Neutrophil (primary cell): Measurements from ENCODE around the gene CDC16.

Experiments used
- H3K27ac ChIP-seq: fragments of 200-600 bp; sonication (generic); 2 replicates; pipeline ENCODE4 v1.5.1; 2016; ENCODE audit warnings: mild to moderate bottlenecking, moderate library complexity
- H3K27me3 ChIP-seq: fragments of 200-600 bp; sonication (generic); 2 replicates; pipeline ENCODE4 v1.6.0; 2016; ENCODE audit warnings: mild to moderate bottlenecking
- H3K36me3 ChIP-seq: fragments of 200-600 bp; sonication (generic); 2 replicates; pipeline ENCODE4 v1.5.1; 2017
- H3K4me1 ChIP-seq, 2 experiments: fragments of 200-600 bp in 1 of 2; sonication (generic) in 1 of 2; 1 replicate in 1 of 2; 2 replicates in 1 of 2; pipeline versions ENCODE4 v1.5.1 to v1.6.1; 2013 to 2016; ENCODE audit warnings: low read depth in 1 of 2, low read length in 1 of 2, mild to moderate bottlenecking in 1 of 2, moderate library complexity in 1 of 2; ENCODE audit not compliant: control insufficient read depth in 1 of 2, insufficient read depth in 1 of 2
- H3K4me3 ChIP-seq, 2 experiments: fragments of 200-600 bp in 1 of 2; sonication (generic) in 1 of 2; 1 replicate in 1 of 2; 2 replicates in 1 of 2; pipeline ENCODE4 v1.5.1; 2013 to 2016; ENCODE audit warnings: low read depth in 1 of 2, low read length in 1 of 2, mild to moderate bottlenecking in 1 of 2, moderate library complexity in 1 of 2
- H3K9me3 ChIP-seq: fragments of 200-600 bp; sonication (generic); 2 replicates; pipeline ENCODE4 v1.5.1; 2016
- CTCF ChIP-seq: fragments of 200-600 bp; sonication (generic); IDR thresholded peaks from 2 replicates; pipeline ENCODE4 v1.5.1; 2016; ENCODE audit warnings: antibody characterized with exemption

The CDC16 gene

DNA sequence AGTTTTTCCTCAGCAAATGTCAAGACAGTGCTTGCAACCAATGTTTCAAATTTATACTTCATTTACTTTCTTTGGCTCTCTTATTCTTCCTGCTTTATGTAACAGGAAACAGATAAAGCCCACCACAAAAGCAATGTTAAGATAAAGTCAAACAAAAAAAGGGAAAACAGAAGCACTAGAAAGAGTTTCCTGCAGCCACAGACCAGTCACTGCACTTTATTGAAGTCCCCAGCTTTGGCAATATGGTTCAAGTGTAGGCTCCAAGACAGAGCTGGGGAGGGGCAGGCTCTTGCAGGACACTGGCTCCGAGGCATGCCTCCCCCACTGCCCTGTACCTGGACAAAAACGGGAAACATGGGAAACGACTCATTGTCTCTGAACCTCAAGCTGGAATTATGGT, 15.3 kb upstream of the CDC16 start:
- H3K4me3 ChIP-seq, result no peak overlapping the region
- H3K36me3 ChIP-seq, result no peaks in the 10 kb centered on the region
- no peak for TF ChIP-seq CTCF
- H3K4me1 ChIP-seq, result peaks cover 0 to 4% of the 10 kb centered on the region in 2 experiments
- no peaks in the 10 kb centered on the region for H3K9me3 ChIP-seq
- peaks cover 18% of the 10 kb centered on the region for H3K27me3 ChIP-seq
- H3K27ac ChIP-seq, result no peak overlapping the region

- Histone ChIP-seq H3K4me3 (no peak overlapping the region), H3K9me3 (no peaks in the 10 kb centered on the region), H3K4me1 (peaks cover 0 to 9% of the 10 kb centered on the region in 2 experiments), H3K27me3 (peaks cover 18% of the 10 kb centered on the region), H3K36me3 (no peaks in the 10 kb centered on the region), H3K27ac (no peak overlapping the region)
- no peak for TF ChIP-seq CTCF
Observed at GRCh38 chr13:114222461-114222968, 12.2 kb upstream of the CDC16 start.

DNA sequence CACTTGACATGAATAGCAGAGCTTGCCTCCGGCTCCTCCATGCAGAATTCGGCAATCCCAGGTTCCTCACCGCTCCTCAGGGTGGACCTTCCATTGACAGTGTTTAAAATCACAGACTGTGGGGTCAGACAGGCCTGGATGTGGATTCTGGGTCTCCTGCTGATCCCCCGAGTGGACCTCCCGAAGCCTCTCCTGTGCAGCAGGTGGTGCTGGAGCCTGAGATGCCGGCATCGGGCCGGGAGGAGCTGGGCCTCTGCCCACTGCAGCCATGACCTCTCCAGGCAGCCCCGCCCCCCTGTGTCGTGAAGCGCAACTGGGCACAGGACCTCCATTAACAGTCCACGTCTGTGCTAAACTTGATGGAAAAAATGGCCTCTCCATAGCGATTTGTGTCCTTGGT, 10.5 kb upstream of the CDC16 start:
- Histone ChIP-seq H3K27me3 (peaks cover 34% of the 10 kb centered on the region), H3K9me3 (no peaks in the 10 kb centered on the region), H3K36me3 (no peaks in the 10 kb centered on the region), H3K27ac (no peak overlapping the region), H3K4me3 (no peak overlapping the region), H3K4me1 (peaks cover 0 to 9% of the 10 kb centered on the region in 2 experiments)
- no peak for TF ChIP-seq CTCF

GRCh38 chr13:114225610-114226009, 9.1 kb upstream of the CDC16 start:
- TF ChIP-seq CTCF, result no peak
- H3K36me3 ChIP-seq, result no peaks in the 10 kb centered on the region
- no peak overlapping the region for H3K27ac ChIP-seq
- peaks cover 0 to 9% of the 10 kb centered on the region in 2 experiments for H3K4me1 ChIP-seq
- no peak overlapping the region for H3K4me3 ChIP-seq
- peaks cover 49% of the 10 kb centered on the region for H3K27me3 ChIP-seq
- no peaks in the 10 kb centered on the region for H3K9me3 ChIP-seq

GRCh38 chr13:114226088-114226487, 8.6 kb upstream of the CDC16 start:
- no peaks in the 10 kb centered on the region for H3K9me3 ChIP-seq
- no peak overlapping the region for H3K4me3 ChIP-seq
- no peaks in the 10 kb centered on the region for H3K36me3 ChIP-seq
- H3K27me3 ChIP-seq, result peaks cover 53% of the 10 kb centered on the region
- H3K4me1 ChIP-seq, result peaks cover 0 to 9% of the 10 kb centered on the region in 2 experiments
- no peak for TF ChIP-seq CTCF
- no peak overlapping the region for H3K27ac ChIP-seq
